HG02943 (cell line): ENCODE measurements around the gene MLYCD.

Experiments used
- ATAC-seq: cut with Tn5 transposase; IDR thresholded peaks from one replicate; pipeline ENCODE4 v1.9.1; 2021; ENCODE audit warnings: mild to moderate bottlenecking, low read depth, moderate library complexity; ENCODE audit not compliant: unreplicated experiment

MLYCD gene

GRCh38 chr16:83952940-83953795 is 54.3 kb downstream of the MLYCD start, which contains the start of gene OSGIN1:
Gene OSGIN1, plus strand, starts transcription at chr16:83953240. Its CDS starts 4,432 bp downstream, at chr16:83957672.
- no peak for ATAC-seq

DNA sequence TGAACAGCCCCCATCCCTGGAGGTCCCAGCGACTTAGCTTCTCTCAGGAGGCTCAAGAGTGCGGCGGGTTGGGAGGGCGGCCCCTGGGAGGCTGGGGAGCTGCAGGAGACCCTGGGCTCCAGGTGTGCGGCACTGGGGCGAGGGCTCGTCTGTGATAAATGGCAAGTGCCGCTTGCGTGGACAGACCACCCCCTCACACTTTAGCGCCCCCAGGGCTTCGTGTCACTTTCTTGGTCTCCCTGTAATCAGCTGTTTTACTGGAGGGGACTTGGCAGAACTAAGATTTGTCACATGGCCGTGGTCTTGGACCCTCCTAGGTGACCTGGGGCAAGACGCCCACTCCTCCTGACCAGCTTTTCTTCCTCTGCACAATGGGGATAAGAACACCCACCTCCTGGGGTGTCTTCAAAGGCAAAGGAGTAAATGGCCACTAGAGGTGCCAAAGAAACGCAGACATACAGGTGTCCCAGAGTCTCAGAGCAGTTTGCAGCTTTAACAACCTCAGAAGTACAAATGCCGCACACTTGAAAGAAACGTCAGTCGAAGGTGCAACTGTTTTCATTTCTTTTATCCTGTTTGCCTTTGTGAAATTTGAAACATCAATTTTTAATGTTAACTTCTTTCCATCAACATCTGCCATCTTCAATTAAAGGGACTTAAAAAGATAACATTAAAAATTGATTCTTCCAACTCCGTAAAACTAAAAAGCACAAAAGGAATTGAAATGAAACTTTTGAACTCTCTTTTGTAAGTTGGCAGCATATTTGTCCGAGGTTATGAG is 55.1 kb downstream of the MLYCD start:
- ATAC-seq: no peak

DNA sequence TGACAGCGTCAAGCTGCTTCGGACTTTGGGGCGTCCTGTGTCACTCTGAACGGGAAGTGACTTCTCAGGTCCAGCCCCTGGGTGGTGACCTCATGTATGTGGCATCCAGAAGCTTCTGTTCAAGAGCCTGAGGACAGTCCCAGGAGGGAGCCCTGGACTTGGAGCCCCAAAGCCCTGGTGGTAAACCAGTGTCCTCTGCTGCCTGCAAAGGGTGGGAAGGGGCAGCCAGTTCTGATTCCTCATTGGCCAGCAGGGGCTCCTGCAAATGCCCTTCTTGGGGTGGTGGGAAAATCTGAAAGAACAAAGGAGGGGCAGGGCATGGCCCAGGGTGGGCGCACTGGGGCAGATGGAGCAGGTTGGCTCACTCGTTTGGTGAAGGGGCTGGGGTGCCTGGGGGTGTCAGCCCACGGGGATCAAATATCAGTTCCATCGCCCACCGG is 55.7 kb downstream of the MLYCD start:
- no peak for ATAC-seq

DNA sequence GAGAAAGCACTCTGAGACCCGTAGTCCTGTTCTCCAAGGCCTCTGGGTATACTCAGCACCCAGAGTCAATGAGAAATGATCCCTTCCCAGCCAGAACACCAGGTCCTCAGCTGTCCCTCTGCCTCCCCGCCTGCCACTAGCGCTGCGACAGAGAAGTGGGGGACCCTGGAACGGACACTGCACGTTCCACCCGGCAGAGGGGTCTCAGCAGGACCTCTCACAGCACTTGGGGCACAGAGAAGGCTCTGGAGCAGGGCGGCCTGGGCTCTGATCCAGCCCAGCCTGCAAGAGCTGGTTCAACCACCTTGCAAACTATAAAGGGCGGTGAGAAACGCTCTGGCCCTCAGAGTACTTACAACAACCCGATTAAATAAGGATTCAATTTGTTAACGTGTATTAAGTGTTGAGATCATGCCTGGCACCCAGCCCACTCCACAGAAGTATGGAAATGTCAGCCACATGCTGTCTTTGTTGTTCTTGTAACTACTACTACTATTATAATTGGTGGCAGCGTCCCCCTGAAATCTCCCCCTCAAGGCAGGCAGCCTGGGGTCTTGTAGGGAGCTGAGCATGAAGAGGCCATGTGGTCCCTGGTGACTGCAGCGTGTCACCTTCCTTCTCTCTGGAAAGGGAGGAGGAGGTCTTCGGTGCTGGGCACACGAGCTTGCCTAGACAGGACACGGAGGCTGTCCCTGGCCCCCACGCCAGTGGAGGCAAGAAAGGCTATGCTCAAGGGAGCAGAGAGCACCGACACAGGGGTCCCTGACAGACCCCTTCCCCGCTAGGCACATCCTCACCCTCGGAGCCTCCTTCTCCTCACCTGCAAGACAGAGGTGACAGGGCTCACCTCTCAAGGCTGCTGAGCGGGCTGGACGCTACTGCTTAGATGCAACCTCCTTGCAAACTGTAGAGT is 56.6 kb downstream of the MLYCD start:
- ATAC-seq: no peak

DNA sequence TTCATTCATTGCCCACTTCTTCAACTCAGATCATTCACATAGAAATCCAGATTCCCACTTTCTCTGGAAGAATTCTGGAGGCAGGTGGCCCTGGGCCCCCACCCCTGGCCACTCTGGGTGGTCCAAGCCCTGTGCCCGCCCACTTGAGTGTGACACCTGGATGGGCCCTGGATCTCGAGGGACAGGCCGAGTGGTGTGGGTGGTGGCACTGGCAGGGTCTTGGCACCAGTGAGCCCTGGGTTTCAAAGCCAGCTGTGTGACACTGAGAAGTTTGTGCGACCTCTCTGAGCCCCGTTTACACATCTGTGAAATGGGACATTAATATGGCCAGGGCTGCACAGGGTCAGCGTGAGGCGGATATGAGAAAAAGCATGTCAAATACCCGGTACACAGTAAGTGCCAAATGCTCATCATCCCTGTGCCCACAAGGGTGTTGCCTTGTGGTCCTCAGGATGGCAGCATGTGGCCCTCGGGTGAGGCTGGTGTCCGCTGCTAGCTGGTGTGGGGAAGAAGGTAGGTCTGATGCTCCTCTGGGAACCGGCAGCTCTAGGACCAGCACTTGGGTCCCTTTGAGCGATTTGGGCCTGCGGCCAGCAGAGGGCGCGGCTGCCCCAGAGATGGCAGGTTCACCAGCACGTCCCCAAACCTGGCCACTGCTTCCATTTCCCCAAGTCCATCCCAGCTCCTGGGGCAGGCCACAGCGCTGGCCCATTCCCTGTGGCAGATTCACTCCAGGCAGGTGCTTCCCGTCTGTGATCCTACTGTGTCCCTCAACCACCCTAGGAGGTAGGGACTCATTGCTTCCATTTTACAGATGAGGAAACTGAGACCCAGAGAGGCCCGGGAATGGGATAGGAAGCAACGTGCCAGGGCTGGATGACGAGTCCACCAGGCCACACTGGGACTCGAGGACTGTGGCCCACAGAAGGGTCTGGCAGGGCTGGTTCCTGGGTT is 57.7 kb downstream of the MLYCD start:
- ATAC-seq: no peak

- no peak for ATAC-seq
Observed at GRCh38 chr16:83957296-83957855, 58.5 kb downstream of the MLYCD start.

GRCh38 chr16:83958137-83958845 is 59.4 kb downstream of the MLYCD start:
- ATAC-seq: no peak

DNA sequence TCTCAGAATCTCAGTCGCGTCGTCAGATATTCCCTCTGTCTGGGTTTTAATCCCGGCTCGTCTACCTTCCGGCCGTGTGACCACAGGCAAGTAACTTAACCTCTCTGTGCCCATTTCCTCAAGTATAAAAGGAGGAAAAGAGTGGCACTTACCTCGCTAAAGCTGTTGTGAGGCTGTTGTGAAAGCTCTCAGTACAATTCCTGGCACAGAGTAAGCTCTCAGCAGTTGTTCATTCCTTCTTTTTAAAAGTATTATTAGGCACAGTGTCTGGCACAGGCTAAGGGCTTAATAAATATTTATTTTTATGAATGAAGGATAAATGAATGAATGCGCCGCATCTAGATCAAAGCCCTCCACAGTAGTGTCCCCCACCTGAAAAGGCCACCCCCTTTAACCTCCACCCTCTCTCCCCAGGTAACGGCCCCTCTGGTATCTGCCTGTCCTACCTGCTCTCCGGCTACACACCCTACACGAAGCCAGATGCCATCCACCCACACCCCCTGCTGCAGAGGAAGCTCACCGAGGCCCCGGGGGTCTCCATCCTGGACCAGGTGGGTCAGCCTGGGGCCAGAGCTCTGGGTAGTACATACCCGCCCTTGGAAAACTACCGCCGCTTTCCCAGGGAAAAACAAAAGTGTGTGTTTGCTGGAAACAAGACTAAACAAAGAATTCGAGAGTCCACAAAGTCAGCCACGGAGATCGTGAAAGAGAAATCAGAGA is 60.1 kb downstream of the MLYCD start:
- no peak for ATAC-seq

DNA sequence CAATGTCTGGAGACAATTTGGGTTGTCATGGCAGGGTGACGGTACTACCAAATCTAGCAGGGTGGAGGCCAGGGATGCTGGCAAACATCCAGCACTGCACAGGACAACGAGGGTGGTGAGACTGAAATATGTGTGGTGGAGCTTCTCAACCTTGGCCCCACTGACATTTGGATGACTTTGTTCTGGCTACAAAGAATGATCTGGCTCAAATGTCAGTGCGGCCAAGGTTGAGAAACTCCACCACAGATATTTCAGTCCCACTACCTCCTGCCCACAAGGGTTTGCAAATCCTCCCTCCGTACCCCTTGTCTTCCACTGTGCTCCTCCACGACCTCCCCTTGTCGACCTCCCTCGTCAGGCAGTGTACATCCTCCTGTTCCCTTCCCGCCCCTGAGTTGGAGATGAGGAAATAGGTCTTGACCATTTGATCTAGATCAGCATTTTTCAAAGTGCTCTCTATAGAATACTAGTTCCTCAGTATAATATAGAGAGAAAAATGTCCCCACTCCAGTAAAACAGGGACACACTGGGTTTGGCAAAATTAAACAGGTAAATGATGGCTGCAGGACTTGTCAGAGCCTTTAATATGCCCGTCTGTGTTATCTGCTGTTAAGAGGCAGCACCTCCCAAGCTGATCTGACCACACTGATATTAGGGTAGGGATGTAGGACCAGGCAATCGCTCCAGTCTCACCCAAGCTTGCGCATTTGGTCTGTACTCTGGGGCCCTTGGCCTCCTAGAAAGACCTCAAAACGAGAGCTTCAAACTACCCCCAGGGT is 60.9 kb downstream of the MLYCD start:
- ATAC-seq: no peak

- no peak for ATAC-seq
Observed at GRCh38 chr16:83960521-83961249, 61.8 kb downstream of the MLYCD start.

GRCh38 chr16:83961591-83961990 is 62.7 kb downstream of the MLYCD start:
- no peak for ATAC-seq

DNA sequence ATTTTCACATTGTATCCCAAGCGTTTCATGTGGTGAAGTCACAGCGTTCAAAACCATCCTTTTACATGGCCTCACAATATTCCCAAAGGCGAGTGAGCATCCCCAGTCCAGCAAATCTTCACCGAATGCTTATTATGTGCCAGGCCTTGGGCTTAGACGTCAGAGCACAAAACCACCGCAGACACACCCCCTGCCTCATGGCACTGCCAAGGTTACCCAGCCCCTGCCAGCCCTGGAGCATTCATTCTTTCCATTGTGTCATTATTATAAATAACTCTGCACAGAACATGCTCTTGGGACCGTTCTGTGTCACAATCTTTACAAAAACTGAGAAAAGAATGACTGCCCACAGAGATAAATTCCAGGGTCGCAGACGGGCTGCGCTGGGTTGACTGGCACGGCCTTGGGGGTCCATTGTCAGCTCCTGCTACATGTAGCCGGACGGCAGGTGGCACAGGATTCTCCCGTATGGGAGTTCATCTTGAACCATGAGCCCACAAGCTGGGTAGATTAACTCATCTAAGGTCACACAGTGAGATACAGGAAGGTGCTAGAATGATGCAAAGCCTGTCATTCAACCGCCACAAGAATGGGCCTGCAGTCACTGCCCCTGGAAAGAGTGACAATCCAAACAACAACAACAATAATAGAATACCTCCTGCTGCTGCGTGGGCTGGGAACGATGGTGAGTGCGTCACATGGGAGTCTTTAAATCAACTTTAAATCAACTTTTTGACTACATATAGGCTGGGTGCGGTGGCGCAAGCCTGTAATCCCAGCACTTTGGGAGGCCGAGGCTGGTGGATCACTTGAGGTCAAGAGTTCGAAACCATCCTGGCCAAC is 64.6 kb downstream of the MLYCD start:
- no peak for ATAC-seq

DNA sequence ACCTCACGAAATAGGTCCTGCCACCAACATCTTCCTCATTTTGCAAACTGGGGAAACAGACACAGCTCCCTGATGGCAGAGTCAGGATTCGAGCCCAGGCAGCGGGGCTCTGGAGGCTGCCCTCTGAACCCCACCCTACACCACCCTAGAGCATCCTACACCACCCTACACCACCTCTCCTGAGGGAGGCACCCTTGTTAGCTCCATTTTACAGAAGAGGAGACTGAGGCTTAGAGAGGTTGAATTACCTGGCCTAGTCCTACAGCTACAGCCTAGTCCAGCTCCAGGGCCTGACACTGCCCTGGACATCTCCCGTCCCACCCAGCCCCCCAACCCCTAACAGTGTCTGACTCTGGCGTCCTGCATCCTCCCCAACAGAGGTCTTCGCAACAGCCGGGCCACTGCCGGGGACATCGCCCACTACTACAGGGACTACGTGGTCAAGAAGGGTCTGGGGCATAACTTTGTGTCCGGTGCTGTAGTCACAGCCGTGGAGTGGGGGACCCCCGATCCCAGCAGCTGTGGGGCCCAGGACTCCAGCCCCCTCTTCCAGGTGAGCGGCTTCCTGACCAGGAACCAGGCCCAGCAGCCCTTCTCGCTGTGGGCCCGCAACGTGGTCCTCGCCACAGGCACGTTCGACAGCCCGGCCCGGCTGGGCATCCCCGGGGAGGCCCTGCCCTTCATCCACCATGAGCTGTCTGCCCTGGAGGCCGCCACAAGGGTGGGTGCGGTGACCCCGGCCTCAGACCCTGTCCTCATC is 65.9 kb downstream of the MLYCD start:
- no peak for ATAC-seq

GRCh38 chr16:83965444-83966152 is 66.7 kb downstream of the MLYCD start:
- ATAC-seq: no peak
